Heart right ventricle (tissue), 16 donors: ENCODE results near the gene NRXN3. TPM values are rescaled to one million over a fixed set of nuclear protein-coding genes. Genes with fewer than 3 reads are reported as not detected.
A peak's percentile ranks its signal among the peaks of the same experiment; 100 is the strongest.

Experiments
- ATAC-seq, 8 donors: fragments of 200-7000 bp; cut with Tn5 transposase; one replicate each; pipeline ENCODE4 v1.9.1; 2020; ENCODE audit warnings: mild to moderate bottlenecking in 8 of 8, moderate library complexity in 8 of 8, moderate number of reproducible peaks in 1 of 8
- DNase-seq, 2 donors: peaks; one replicate each; pipeline ENCODE4 v3.0.0-alpha.2; 2020
- H3K27ac ChIP-seq, 10 donors: fragments of 200-600 bp; sonication (generic) in 2 of 10; one replicate each; pipeline versions ENCODE4 v1.5.0 to v1.8.0; 2020 to 2022; ENCODE audit warnings: mild to moderate bottlenecking in 3 of 10
- H3K27me3 ChIP-seq, 7 donors: fragments of 200-600 bp; one replicate each; pipeline ENCODE4 v1.8.0; 2021 to 2022; ENCODE audit warnings: mild to moderate bottlenecking in 2 of 7
- H3K36me3 ChIP-seq, 9 donors: fragments of 200-600 bp; sonication (generic) in 1 of 9; one replicate each; pipeline versions ENCODE4 v1.5.0 to v1.8.0; 2020 to 2022; ENCODE audit warnings: mild to moderate bottlenecking in 2 of 9
- H3K4me1 ChIP-seq, 9 donors: fragments of 200-600 bp; sonication (generic) in 1 of 9; one replicate each; pipeline versions ENCODE4 v1.5.0 to v1.8.0; 2020 to 2022; ENCODE audit warnings: mild to moderate bottlenecking in 4 of 9
- H3K4me3 ChIP-seq, 10 donors: fragments of 200-600 bp; sonication (generic) in 2 of 10; one replicate each; pipeline versions ENCODE4 v1.5.0 to v1.8.0; 2020 to 2022; ENCODE audit warnings: mild to moderate bottlenecking in 7 of 10, moderate library complexity in 2 of 10
- H3K9me3 ChIP-seq, 11 donors: fragments of 200-600 bp in 10 of 11; sonication (generic) in 2 of 11; one replicate each; pipeline versions ENCODE4 v1.5.0 to v1.8.0; 2013 to 2022; ENCODE audit warnings: mild to moderate bottlenecking in 2 of 11, control low read depth in 1 of 11, moderate library complexity in 1 of 11
- CTCF ChIP-seq, 9 donors: fragments of 200-600 bp; sonication (generic) in 2 of 9; IDR thresholded peaks; one replicate each; pipeline versions ENCODE4 v1.5.0 to v1.8.0; 2021 to 2022; ENCODE audit warnings: antibody characterized with exemption in 9 of 9, mild to moderate bottlenecking in 5 of 9, moderate library complexity in 1 of 9
- WGBS, 2 donors: extraction: QIAGEN DNeasy Blood & Tissue Kit; methylation state at CpG; one replicate each; pipeline ENCODE4 v1.1.7; 2013; ENCODE audit warnings: inconsistent platforms in 1 of 2; 5-methylcytosine and 5-hydroxymethylcytosine counted together
- intact Hi-C, 10 donors: fragments of 100-400 bp; cut with DNase I; formaldehyde crosslinking; loops; one replicate each; pipeline versions ENCODE4 v1.11.1 to v1.14.2; 2022
- polyA plus RNA-seq, 2 donors: library from polyadenylated mRNA; stranded (reverse); fragments of 200-250 nt; gene quantifications; one replicate each; pipeline ENCODE4 v1.2.3, GENCODE V29; 2013
- total RNA-seq, 10 donors: library from RNA; stranded (reverse); fragmentation: NEBNext Ultra II Directional in 3 of 10; extraction: Animal tissue kit (Norgen Biotek cat#: 25700) in 3 of 10; gene quantifications; one replicate each; pipeline versions ENCODE4 v1.2.1 to v1.2.4, GENCODE V29; 2021 to 2023
- donor health status: Arrhythmogenic right ventricular cardiomyopathy.
- donor health status: ischemic (EF 13 %, LVEDD 7.1; RV severe dilation, severe dysfunction).
- donor health status: healthy with polysubstance abuse.
- donor health status: DM: no; HTN: yes; CAD: no.
- donor health status: DM: no; HTN: no; CAD: no.
- donor health status: ischemic (EF 25% LVEDD 6.9; RV normal size, moderate dysfunction).
- donor health status: ischemic (EF 25% LVEDD 5.7; RV mildly dilated, moderate dysfunction).
- donor health status: healthy.
- donor health status: DM: yes; HTN: yes; CAD: no.
- donor health status: Ischemic cardiomyopathy.
- donor health status: ischemic (EF 35%, LVEDD 5.7; RV mildly dilated, moderate dysfunction).
- donor health status: nonischemic (EF 11% LVEDD 7.7; RV severe dilation, severe dysfunction).
- donor health status: DM: yes; HTN: yes; CAD: no.
- donor health status: PGD.
- donor health status: ischemic (EF 29% LVEDD 5.4; RV normal size, mild dysfunction).
- donor health status: nonischemic (EF 23%, LVEDD 6.1; RV moderate dilation, normal function).

NRXN3 gene
- total and polyA plus RNA-seq, 12 donors: 0.23 to 1.8 (median 0.87) TPM

- no peak overlapping the region for H3K27ac ChIP-seq
- no peak for ATAC-seq
- intact Hi-C loops: no loop called here
Observed at GRCh38 chr14:79584679-79585078, 1414.5 kb downstream of the NRXN3 start.

GRCh38 chr14:79585845-79586244 lies 1415.7 kb downstream of the NRXN3 start:
- H3K9me3 ChIP-seq: peaks cover 0 to 4% (median 0%) of the 10 kb centered on the region in 11 donors
- peaks cover 0 to 3% (median 0%) of the 10 kb centered on the region in 7 donors for H3K27me3 ChIP-seq
- intact Hi-C loops: no loop called here
- H3K4me3 ChIP-seq: no peak overlapping the region
- peaks cover 0 to 8% (median 0%) of the 10 kb centered on the region in 9 donors for H3K4me1 ChIP-seq
- DNase-seq: no peak
- H3K27ac ChIP-seq: no peak overlapping the region
- TF ChIP-seq CTCF (IDR thresholded peaks at IDR 0.05): no peak
- no peak for ATAC-seq
- 77 to 83% methylated on average over 4 of the region's 4 CpGs for WGBS, 2 donors
- no peaks in the 10 kb centered on the region for H3K36me3 ChIP-seq

More at GRCh38 chr14:79584679-79585078, 1414.5 kb downstream of the NRXN3 start:
- H3K27me3 ChIP-seq: peaks cover 0 to 3% (median 0%) of the 10 kb centered on the region in 7 donors
- peaks cover 0 to 8% (median 0%) of the 10 kb centered on the region in 9 donors for H3K4me1 ChIP-seq
- no peak for DNase-seq
- no peak overlapping the region for H3K4me3 ChIP-seq
- WGBS, 2 donors: 66 to 74% methylated on average over 2 of the region's 2 CpGs
- TF ChIP-seq CTCF (IDR thresholded peaks at IDR 0.05): no peak
- no peaks in the 10 kb centered on the region for H3K9me3 ChIP-seq
- H3K36me3 ChIP-seq: no peaks in the 10 kb centered on the region

- WGBS, 2 donors: 96 to 98% methylated on average over 5 of the region's 5 CpGs
- TF ChIP-seq CTCF (IDR thresholded peaks at IDR 0.05): no peak
- Histone ChIP-seq H3K36me3 (no peaks in the 10 kb centered on the region), H3K9me3 (peaks cover 0 to 4% (median 0%) of the 10 kb centered on the region in 11 donors), H3K4me1 (peaks cover 0 to 8% (median 0%) of the 10 kb centered on the region in 9 donors), H3K27ac (no peak overlapping the region), H3K27me3 (peaks cover 0 to 3% (median 0%) of the 10 kb centered on the region in 7 donors), H3K4me3 (no peak overlapping the region)
- ATAC-seq: no peak
- DNase-seq: no peak
- intact Hi-C loops: no loop called here
Observed at GRCh38 chr14:79586416-79586815, 1416.2 kb downstream of the NRXN3 start.

GRCh38 chr14:79586989-79587598 lies 1416.9 kb downstream of the NRXN3 start:
- Histone ChIP-seq H3K27me3 (no peaks in the 10 kb centered on the region), H3K36me3 (no peaks in the 10 kb centered on the region), H3K9me3 (peaks cover 0 to 4% (median 0%) of the 10 kb centered on the region in 11 donors), H3K27ac (no peak overlapping the region), H3K4me3 (no peak overlapping the region), H3K4me1 (peaks cover 0 to 8% (median 0%) of the 10 kb centered on the region in 9 donors)
- DNase-seq (peak in 1 of 2 donors; percentile 4), ATAC-seq (no peak)
- WGBS, 2 donors: 9 to 14% methylated on average over 7 of the region's 7 CpGs
- intact Hi-C loops: no loop called here
- no peak for TF ChIP-seq CTCF (IDR thresholded peaks at IDR 0.05)
